Colonic mucosa (tissue), 4 donors: ENCODE results near the gene FAM43B. TPM values are rescaled to one million over a fixed set of nuclear protein-coding genes. Genes with fewer than 3 reads are reported as not detected.
"Not testable (repeated sequence)": the region's sequence is repeated elsewhere in the genome, so short reads cannot be mapped to it uniquely, and the experiment has no call there.

Experiments
- DNase-seq: peaks from one replicate; pipeline ENCODE4 v3.0.0-alpha.2; 2020
- H3K27ac ChIP-seq: fragments of 200-600 bp; one replicate; pipeline ENCODE4 v1.8.0; 2021
- H3K27me3 ChIP-seq: fragments of 200-600 bp; one replicate; pipeline ENCODE4 v1.8.0; 2021
- H3K36me3 ChIP-seq: fragments of 200-600 bp; one replicate; pipeline ENCODE4 v1.8.0; 2021
- H3K4me1 ChIP-seq: fragments of 200-600 bp; one replicate; pipeline ENCODE4 v1.8.0; 2021; ENCODE audit warnings: mild to moderate bottlenecking
- H3K4me3 ChIP-seq: fragments of 200-600 bp; one replicate; pipeline ENCODE4 v1.8.0; 2021
- H3K9ac ChIP-seq, 2 donors: one replicate each; pipeline ENCODE4 v1.7.0; 2013; ENCODE audit warnings: control low read depth in 2 of 2, low read depth in 2 of 2, low read length in 2 of 2
- H3K9me3 ChIP-seq: fragments of 200-600 bp; one replicate; pipeline ENCODE4 v1.8.0; 2021
- CTCF ChIP-seq: fragments of 200-600 bp; IDR thresholded peaks from one replicate; pipeline ENCODE4 v1.8.0; 2022; ENCODE audit warnings: antibody characterized with exemption, mild to moderate bottlenecking
- intact Hi-C: fragments of 100-400 bp; cut with DNase I; formaldehyde crosslinking; loops from one replicate; pipeline ENCODE4 v1.14.1; 2022
- total RNA-seq, 2 donors: library from RNA; stranded (reverse); fragmentation: NEBNext Ultra II Directional in 1 of 2; extraction: Animal tissue kit (Norgen Biotek cat#: 25700) in 1 of 2; gene quantifications; one replicate each; pipeline ENCODE4 v1.2.1, GENCODE V29; 2021
- donor health status: healthy.
- donor health status: DM: no; HTN: no; CAD: no.
- donor health status: DM: no; HTN: no; CAD: no.

Gene FAM43B
- total RNA-seq, 2 donors from 2014 or later: 0.16 to 0.27 TPM

- intact Hi-C loops: no loop called here
- Histone ChIP-seq H3K4me1 (peaks cover 3% of the 10 kb centered on the region), H3K4me3 (no peak overlapping the region), H3K36me3 (no peaks in the 10 kb centered on the region), H3K9me3 (no peaks in the 10 kb centered on the region), H3K27me3 (no peaks in the 10 kb centered on the region), H3K27ac (no peak overlapping the region), H3K9ac (no peak overlapping the region)
- TF ChIP-seq CTCF: no peak
- no peak for DNase-seq
These were observed 40.6 kb upstream of the FAM43B start for GRCh38 chr1:20511518-20512428.

- not testable (repeated sequence) for H3K36me3 ChIP-seq, H3K27me3 ChIP-seq, DNase-seq, H3K27ac ChIP-seq, H3K9ac ChIP-seq, H3K4me3 ChIP-seq, H3K9me3 ChIP-seq, H3K4me1 ChIP-seq
- intact Hi-C loops: loop anchor here (5.0 kb wide), 1 partner anchor 123 kb away; no protein-coding TSS in a partner anchor
These were observed 32.6 kb upstream of the FAM43B start for GRCh38 chr1:20519609-20520262.

- intact Hi-C loops: loop anchor here (5.0 kb wide), 1 partner anchor 120 kb away; no protein-coding TSS in a partner anchor
- H3K36me3 ChIP-seq: no peaks in the 10 kb centered on the region
- H3K4me3 ChIP-seq: no peak overlapping the region
- peak; percentile 88 for DNase-seq
- H3K9me3 ChIP-seq: no peaks in the 10 kb centered on the region
- TF ChIP-seq CTCF: peak; percentile 75
- no peak overlapping the region for H3K27ac ChIP-seq
- H3K27me3 ChIP-seq: no peaks in the 10 kb centered on the region
- no peaks in the 10 kb centered on the region for H3K4me1 ChIP-seq
- H3K9ac ChIP-seq: no peak overlapping the region
These were observed 30.2 kb upstream of the FAM43B start for GRCh38 chr1:20521960-20522861.

- intact Hi-C loops: no loop called here
- TF ChIP-seq CTCF: no peak
- no peaks in the 10 kb centered on the region for H3K36me3 ChIP-seq
- H3K4me3 ChIP-seq: no peak overlapping the region
- no peak overlapping the region for H3K9ac ChIP-seq
- no peak overlapping the region for H3K27ac ChIP-seq
- H3K4me1 ChIP-seq: no peaks in the 10 kb centered on the region
- H3K9me3 ChIP-seq: no peaks in the 10 kb centered on the region
- peaks cover 3% of the 10 kb centered on the region for H3K27me3 ChIP-seq
- DNase-seq: no peak
These were observed 26.1 kb upstream of the FAM43B start for GRCh38 chr1:20526267-20526666.

- H3K9me3 ChIP-seq: no peaks in the 10 kb centered on the region
- H3K27me3 ChIP-seq: peaks cover 3% of the 10 kb centered on the region
- TF ChIP-seq CTCF: no peak
- H3K36me3 ChIP-seq: no peaks in the 10 kb centered on the region
- no peak for DNase-seq
- H3K4me3 ChIP-seq: no peak overlapping the region
- H3K4me1 ChIP-seq: no peaks in the 10 kb centered on the region
- H3K9ac ChIP-seq: no peak overlapping the region
- no peak overlapping the region for H3K27ac ChIP-seq
- intact Hi-C loops: no loop called here
These were observed 24.2 kb upstream of the FAM43B start for GRCh38 chr1:20528221-20528620.
